H1 (cell line): ENCODE measurements around the gene IL1RAPL1. TPM values are rescaled to one million over a fixed set of nuclear protein-coding genes. Genes with fewer than 3 reads are reported as not detected.

ENCODE experiments used
- CTCF ChIA-PET: fragments of 300-600 bp; sonication (Branson Sonifier 250); formaldehyde crosslinking; loops from one replicate; lab custom pipeline; 2021; ENCODE audit not compliant: partially characterized antibody; lab: Charles Lee
- POLR2A ChIA-PET: fragments of 300-600 bp; sonication (Branson Sonifier 250); formaldehyde crosslinking; loops from one replicate; lab custom pipeline; 2021; ENCODE audit warnings: inconsistent platforms; ENCODE audit not compliant: partially characterized antibody; lab: Charles Lee
- DNase-seq, 2 experiments: peaks; one replicate each; pipeline versions ENCODE4 v3.0.0 to v3.0.0-alpha.2; 2010 to 2022; ENCODE audit warnings: low spot score in 2 of 2, low read depth in 1 of 2, mixed read lengths in 1 of 2
- FAIRE-seq: peaks from 2 replicates; lab custom pipeline; 2011; peaks lifted over from hg19 to GRCh38; lab: Jason Lieb, UNC
- H2AFZ ChIP-seq: 2 replicates; pipeline ENCODE4 v1.8.1; 2012; ENCODE audit warnings: low read length, inconsistent platforms
- H2AK5ac ChIP-seq: 2 replicates; pipeline ENCODE4 v1.6.1; 2013; ENCODE audit warnings: low read depth, low read length
- H2BK120ac ChIP-seq: replicated peaks from 2 replicates; pipeline ENCODE3; 2013; ENCODE audit warnings: low read depth, low read length, inconsistent platforms
- H2BK12ac ChIP-seq: 2 replicates; pipeline ENCODE4 v1.6.1; 2013; ENCODE audit warnings: low read depth, low read length
- H2BK15ac ChIP-seq: 2 replicates; pipeline ENCODE4 v1.6.1; 2013; ENCODE audit warnings: low read length
- H2BK20ac ChIP-seq: 2 replicates; pipeline ENCODE4 v1.6.1; 2013; ENCODE audit warnings: low read length
- H2BK5ac ChIP-seq: 2 replicates; pipeline ENCODE4 v1.6.1; 2013; ENCODE audit warnings: low read depth, low read length
- H3K14ac ChIP-seq: 2 replicates; pipeline ENCODE4 v1.6.1; 2013; ENCODE audit warnings: inconsistent platforms; ENCODE audit not compliant: insufficient read length
- H3K18ac ChIP-seq: 2 replicates; pipeline ENCODE4 v1.6.1; 2013; ENCODE audit warnings: low read length; ENCODE audit errors: extremely low read depth
- H3K23ac ChIP-seq: 2 replicates; pipeline ENCODE4 v1.6.1; 2013; ENCODE audit warnings: inconsistent platforms; ENCODE audit not compliant: insufficient read length
- H3K23me2 ChIP-seq: 2 replicates; pipeline ENCODE4 v1.6.1; 2013; ENCODE audit warnings: low read depth, low read length
- H3K27ac ChIP-seq: 2 replicates; pipeline ENCODE4 v1.6.1; 2011; ENCODE audit warnings: low read depth, low read length, inconsistent platforms
- H3K27me3 ChIP-seq, 4 experiments: replicated peaks in 1 of 4; 1 replicate in 1 of 4; 2 replicates in 3 of 4; pipeline versions ENCODE4 v1.6.1 to v1.8.1; 2011 to 2013; ENCODE audit warnings: low read length in 3 of 4, mild to moderate bottlenecking in 3 of 4, inconsistent platforms in 2 of 4, mixed read lengths in 2 of 4, moderate library complexity in 1 of 4; ENCODE audit not compliant: control insufficient read depth in 3 of 4, insufficient read depth in 3 of 4; ENCODE audit errors: extremely low read depth in 1 of 4
- H3K36me3 ChIP-seq, 4 experiments: 2 replicates each; pipeline versions ENCODE4 v1.6.1 to v1.8.1; 2011 to 2013; ENCODE audit warnings: mild to moderate bottlenecking in 4 of 4, low read length in 3 of 4, moderate library complexity in 2 of 4, control low read depth in 1 of 4, inconsistent platforms in 1 of 4; ENCODE audit not compliant: insufficient read depth in 4 of 4, control insufficient read depth in 2 of 4
- H3K4ac ChIP-seq: replicated peaks from 2 replicates; pipeline ENCODE3; 2013; ENCODE audit warnings: low read length, low read depth, mixed read lengths, inconsistent platforms; ENCODE audit not compliant: insufficient read length
- H3K4me1 ChIP-seq, 4 experiments: replicated peaks in 1 of 4; 1 replicate in 1 of 4; 2 replicates in 3 of 4; pipeline versions ENCODE4 v1.6.1 to v1.8.1; 2011 to 2013; ENCODE audit warnings: low read length in 3 of 4, inconsistent platforms in 2 of 4, mixed read lengths in 1 of 4; ENCODE audit not compliant: insufficient read depth in 4 of 4, control insufficient read depth in 3 of 4
- H3K4me2 ChIP-seq, 2 experiments: 2 replicates each; pipeline versions ENCODE4 v1.6.1 to v1.8.1; 2011 to 2013; ENCODE audit warnings: low read depth in 2 of 2, low read length in 2 of 2, control low read depth in 1 of 2, inconsistent platforms in 1 of 2, mild to moderate bottlenecking in 1 of 2; ENCODE audit not compliant: insufficient read depth in 1 of 2
- H3K4me3 ChIP-seq, 4 experiments: fragments of 200-600, 300-600 bp in 1 of 4; sonication (generic), shearing (Covaris generic), sonication (Bioruptor Twin) in 1 of 4; 2 replicates each; pipeline versions ENCODE4 v1.5.1 to v1.8.1; 2011 to 2016; ENCODE audit warnings: low read length in 4 of 4, low read depth in 3 of 4, control low read depth in 2 of 4, inconsistent platforms in 2 of 4, mild to moderate bottlenecking in 2 of 4, mixed read lengths in 1 of 4, moderate library complexity in 1 of 4; ENCODE audit not compliant: insufficient read depth in 2 of 4; ENCODE audit errors: extremely low read depth in 1 of 4
- H3K56ac ChIP-seq: replicated peaks from 2 replicates; pipeline ENCODE3; 2013; ENCODE audit warnings: low read depth, mild to moderate bottlenecking, mixed read lengths, low read length, inconsistent platforms; ENCODE audit not compliant: insufficient read length
- H3K79me1 ChIP-seq: 2 replicates; pipeline ENCODE4 v1.6.1; 2013; ENCODE audit warnings: low read depth, low read length, control low read depth
- H3K79me2 ChIP-seq, 2 experiments: 2 replicates each; pipeline versions ENCODE4 v1.6.1 to v1.8.1; 2012 to 2013; ENCODE audit warnings: low read length in 2 of 2, mild to moderate bottlenecking in 2 of 2, inconsistent platforms in 1 of 2; ENCODE audit not compliant: insufficient read depth in 2 of 2, control insufficient read depth in 1 of 2
- H3K9ac ChIP-seq, 4 experiments: replicated peaks in 1 of 4; 1 replicate in 1 of 4; 2 replicates in 3 of 4; pipeline versions ENCODE4 v1.6.1 to v1.8.1; 2011 to 2013; ENCODE audit warnings: low read depth in 3 of 4, low read length in 3 of 4, control low read depth in 2 of 4, mild to moderate bottlenecking in 2 of 4, moderate library complexity in 2 of 4, inconsistent platforms in 1 of 4; ENCODE audit errors: extremely low read depth in 1 of 4
- H3K9me3 ChIP-seq, 2 experiments: 2 replicates each; pipeline versions ENCODE4 v1.6.1 to v1.8.1; 2012 to 2013; ENCODE audit warnings: mild to moderate bottlenecking in 2 of 2, moderate library complexity in 2 of 2, control low read depth in 1 of 2, inconsistent platforms in 1 of 2, low read depth in 1 of 2, low read length in 1 of 2, mixed read lengths in 1 of 2; ENCODE audit not compliant: insufficient read depth in 2 of 2
- H4K20me1 ChIP-seq, 2 experiments: replicated peaks in 1 of 2; 2 replicates each; pipeline versions ENCODE3 to v1.8.1; 2011 to 2013; ENCODE audit warnings: inconsistent platforms in 2 of 2, low read length in 2 of 2, mild to moderate bottlenecking in 1 of 2; ENCODE audit not compliant: insufficient read depth in 2 of 2, control insufficient read depth in 1 of 2
- H4K5ac ChIP-seq: 2 replicates; pipeline ENCODE4 v1.6.1; 2013; ENCODE audit warnings: low read length, low read depth, mixed read lengths, inconsistent platforms; ENCODE audit not compliant: insufficient read length
- H4K8ac ChIP-seq: 2 replicates; pipeline ENCODE4 v1.8.0; 2013; ENCODE audit warnings: mild to moderate bottlenecking, moderate library complexity, low read length, inconsistent platforms; ENCODE audit not compliant: insufficient read depth; ENCODE audit errors: extremely low read depth
- H4K91ac ChIP-seq: replicated peaks from 2 replicates; pipeline ENCODE3; 2013; ENCODE audit warnings: low read length, mixed read lengths, inconsistent platforms; ENCODE audit not compliant: insufficient read length
- CREB1 ChIP-seq: IDR thresholded peaks from 2 replicates; pipeline ENCODE4 v1.6.1; 2012; ENCODE audit warnings: inconsistent platforms
- GTF2F1 ChIP-seq: IDR thresholded peaks from 2 replicates; pipeline ENCODE4 v1.6.1; 2012; ENCODE audit warnings: low read depth, low read length, improper control_type of control experiment, borderline replicate concordance
- NRF1 ChIP-seq: IDR thresholded peaks from 2 replicates; pipeline ENCODE4 v1.6.1; 2011; ENCODE audit warnings: mild to moderate bottlenecking, low read depth, low read length, improper control_type of control experiment
- RAD21 ChIP-seq, 2 experiments: IDR thresholded peaks in 1 of 2; conservative IDR thresholded peaks in 1 of 2; 2 replicates each; pipeline ENCODE4 v1.6.1; 2011; ENCODE audit warnings: low read depth in 2 of 2, low read length in 2 of 2, improper control_type of control experiment in 1 of 2, inconsistent platforms in 1 of 2, mild to moderate bottlenecking in 1 of 2, moderate library complexity in 1 of 2
- TBP ChIP-seq: IDR thresholded peaks from 2 replicates; pipeline ENCODE4 v1.6.1; 2011; ENCODE audit warnings: low read depth, low read length, improper control_type of control experiment
- WGBS, 2 experiments: shearing (Covaris generic) in 1 of 2; methylation state at CpG; one replicate each; pipeline versions ENCODE4 v1.1.6 to v1.1.7; 2013 to 2015; ENCODE audit warnings: low lambda C conversion rate in 2 of 2, mixed read lengths in 2 of 2, inconsistent platforms in 1 of 2, low coverage in 1 of 2, missing lambda C conversion rate in 1 of 2; ENCODE audit not compliant: insufficient replicate concordance in 2 of 2, insufficient coverage in 1 of 2, insufficient read length in 1 of 2; ENCODE audit errors: extremely low coverage in 1 of 2, missing lambda C conversion rate in 1 of 2; 5-methylcytosine and 5-hydroxymethylcytosine counted together
- polyA plus RNA-seq, 7 experiments: library from polyadenylated mRNA; depleted of rRNA in 3 of 7; stranded (reverse) in 5 of 7; unstranded in 2 of 7; fragments of >200 nt in 5 of 7; fragments of 200-250 nt in 2 of 7; gene quantifications; 1 replicate in 5 of 7; 2 replicates in 1 of 7; 4 replicates in 1 of 7; pipeline versions ENCODE4 v1.2.1 to v1.2.3, GENCODE V29; 2011 to 2013; ENCODE audit warnings: missing spikeins in 2 of 7, mixed read lengths in 2 of 7
- total RNA-seq: library from RNA; stranded (reverse); fragmentation: NEBNext Ultra II Directional; extraction: Animal tissue kit (Norgen Biotek cat#: 25700); gene quantifications from 2 replicates; pipeline ENCODE4 v1.2.1, GENCODE V29; 2021

The IL1RAPL1 gene
- total and polyA plus RNA-seq, 2 of the 8 experiments (the other 6 are each of a cell fraction or from before 2014, with no cell fraction given): 0.11 to 0.35 TPM

GRCh38 chrX:29231800-29232199 is 644.6 kb downstream of the IL1RAPL1 start:
- Histone ChIP-seq H2BK120ac (no peak overlapping the region), H4K5ac (no peak overlapping the region), H3K14ac (no peak overlapping the region), H2BK15ac (no peak overlapping the region), H2BK5ac (no peak overlapping the region), H2BK12ac (no peak overlapping the region), H3K23ac (no peak overlapping the region), H3K79me2 (no peaks in the 10 kb centered on the region), H3K27me3 (peaks cover 7 to 34% (median 15%) of the 10 kb centered on the region in 4 experiments; a peak in 6 of 7 replicates), H3K23me2 (no peaks in the 10 kb centered on the region), H3K27ac (no peak overlapping the region), H4K91ac (no peak overlapping the region), H3K18ac (no peak overlapping the region), H4K20me1 (peaks cover 0 to 1% of the 10 kb centered on the region in 2 experiments), H3K4ac (no peak overlapping the region), H3K36me3 (no peaks in the 10 kb centered on the region), H2BK20ac (no peak overlapping the region), H3K9me3 (no peaks in the 10 kb centered on the region), H3K79me1 (no peaks in the 10 kb centered on the region), H3K56ac (no peak overlapping the region), H3K4me2 (no peak overlapping the region), H3K9ac (no peak overlapping the region), H4K8ac (no peak overlapping the region), H3K4me3 (no peak overlapping the region), H3K4me1 (no peaks in the 10 kb centered on the region), H2AFZ (no peak overlapping the region), H2AK5ac (no peak overlapping the region)
- no peak for FAIRE-seq
- no peak for DNase-seq
- CTCF ChIA-PET: interaction anchor here (0.6 to 1.1 kb wide), 2 partner anchors 136 to 247 kb away, joined by 3 read pairs; no protein-coding TSS in a partner anchor
- WGBS, 2 experiments: 66% methylated on average over 2 of the region's 2 CpGs; no CpG with 5 or more reads in 1 of the 2 experiments
- TF ChIP-seq TBP (no peak), NRF1 (no peak), CREB1 (no peak), RAD21 (IDR thresholded peaks at IDR 0.05 in 1 of 2, conservative IDR thresholded peaks at IDR 0.05 in 1 of 2; ENCODE audit: low read depth in 2 of 2, low read length in 2 of 2) (no peak), GTF2F1 (no peak)
- POLR2A ChIA-PET: no interaction called here
